ENCODE measurements around the gene AJM1.
A peak's percentile ranks its signal among the peaks of the same experiment; 100 is the strongest.
"Not testable (repeated sequence)": the region's sequence is repeated elsewhere in the genome, so short reads cannot be mapped to it uniquely, and the experiment has no call there.

Gene AJM1

GRCh38 chr9:136799079-136799853, 43.0 kb upstream of the AJM1 start:
- TF ChIP-seq, protein P1, sequence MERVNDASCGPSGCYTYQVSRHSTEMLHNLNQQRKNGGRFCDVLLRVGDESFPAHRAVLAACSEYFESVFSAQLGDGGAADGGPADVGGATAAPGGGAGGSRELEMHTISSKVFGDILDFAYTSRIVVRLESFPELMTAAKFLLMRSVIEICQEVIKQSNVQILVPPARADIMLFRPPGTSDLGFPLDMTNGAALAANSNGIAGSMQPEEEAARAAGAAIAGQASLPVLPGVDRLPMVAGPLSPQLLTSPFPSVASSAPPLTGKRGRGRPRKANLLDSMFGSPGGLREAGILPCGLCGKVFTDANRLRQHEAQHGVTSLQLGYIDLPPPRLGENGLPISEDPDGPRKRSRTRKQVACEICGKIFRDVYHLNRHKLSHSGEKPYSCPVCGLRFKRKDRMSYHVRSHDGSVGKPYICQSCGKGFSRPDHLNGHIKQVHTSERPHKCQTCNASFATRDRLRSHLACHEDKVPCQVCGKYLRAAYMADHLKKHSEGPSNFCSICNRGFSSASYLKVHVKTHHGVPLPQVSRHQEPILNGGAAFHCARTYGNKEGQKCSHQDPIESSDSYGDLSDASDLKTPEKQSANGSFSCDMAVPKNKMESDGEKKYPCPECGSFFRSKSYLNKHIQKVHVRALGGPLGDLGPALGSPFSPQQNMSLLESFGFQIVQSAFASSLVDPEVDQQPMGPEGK (CRISPR knock-in tag; IDR thresholded peaks at IDR 0.05; ENCODE audit: borderline replicate concordance): no peak
- TF ChIP-seq ZC3H10 (CRISPR knock-in tag; IDR thresholded peaks at IDR 0.05) (no peak), OSR1 (CRISPR knock-in tag; IDR thresholded peaks at IDR 0.05) (no peak), ZFP3 (CRISPR knock-in tag; IDR thresholded peaks at IDR 0.05) (no peak), ISL1 (CRISPR knock-in tag; IDR thresholded peaks at IDR 0.05) (no peak), ESRRG (CRISPR knock-in tag; IDR thresholded peaks at IDR 0.05) (no peak), SNAI2 (CRISPR knock-in tag; IDR thresholded peaks at IDR 0.05) (no peak), CSDC2 (CRISPR knock-in tag; IDR thresholded peaks at IDR 0.05) (no peak), ARNTL (CRISPR knock-in tag; IDR thresholded peaks at IDR 0.05; ENCODE audit: borderline replicate concordance, low read depth) (no peak), ZFP30 (CRISPR knock-in tag; IDR thresholded peaks at IDR 0.05) (no peak), ZNF565 (CRISPR knock-in tag; conservative IDR thresholded peaks at IDR 0.05; ENCODE audit: low read depth) (no peak), TOX (CRISPR knock-in tag; IDR thresholded peaks at IDR 0.05; ENCODE audit: borderline replicate concordance) (no peak), BACH2 (CRISPR knock-in tag; IDR thresholded peaks at IDR 0.05; ENCODE audit: borderline replicate concordance) (no peak), ZNF70 (CRISPR knock-in tag; IDR thresholded peaks at IDR 0.05) (no peak), TCF4 (CRISPR knock-in tag; IDR thresholded peaks at IDR 0.05; ENCODE audit: borderline replicate concordance) (no peak), GLIS3 (CRISPR knock-in tag; IDR thresholded peaks at IDR 0.05) (no peak)
- TF ChIP-seq, protein P2, sequence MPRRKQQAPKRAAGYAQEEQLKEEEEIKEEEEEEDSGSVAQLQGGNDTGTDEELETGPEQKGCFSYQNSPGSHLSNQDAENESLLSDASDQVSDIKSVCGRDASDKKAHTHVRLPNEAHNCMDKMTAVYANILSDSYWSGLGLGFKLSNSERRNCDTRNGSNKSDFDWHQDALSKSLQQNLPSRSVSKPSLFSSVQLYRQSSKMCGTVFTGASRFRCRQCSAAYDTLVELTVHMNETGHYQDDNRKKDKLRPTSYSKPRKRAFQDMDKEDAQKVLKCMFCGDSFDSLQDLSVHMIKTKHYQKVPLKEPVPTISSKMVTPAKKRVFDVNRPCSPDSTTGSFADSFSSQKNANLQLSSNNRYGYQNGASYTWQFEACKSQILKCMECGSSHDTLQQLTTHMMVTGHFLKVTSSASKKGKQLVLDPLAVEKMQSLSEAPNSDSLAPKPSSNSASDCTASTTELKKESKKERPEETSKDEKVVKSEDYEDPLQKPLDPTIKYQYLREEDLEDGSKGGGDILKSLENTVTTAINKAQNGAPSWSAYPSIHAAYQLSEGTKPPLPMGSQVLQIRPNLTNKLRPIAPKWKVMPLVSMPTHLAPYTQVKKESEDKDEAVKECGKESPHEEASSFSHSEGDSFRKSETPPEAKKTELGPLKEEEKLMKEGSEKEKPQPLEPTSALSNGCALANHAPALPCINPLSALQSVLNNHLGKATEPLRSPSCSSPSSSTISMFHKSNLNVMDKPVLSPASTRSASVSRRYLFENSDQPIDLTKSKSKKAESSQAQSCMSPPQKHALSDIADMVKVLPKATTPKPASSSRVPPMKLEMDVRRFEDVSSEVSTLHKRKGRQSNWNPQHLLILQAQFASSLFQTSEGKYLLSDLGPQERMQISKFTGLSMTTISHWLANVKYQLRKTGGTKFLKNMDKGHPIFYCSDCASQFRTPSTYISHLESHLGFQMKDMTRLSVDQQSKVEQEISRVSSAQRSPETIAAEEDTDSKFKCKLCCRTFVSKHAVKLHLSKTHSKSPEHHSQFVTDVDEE (CRISPR knock-in tag; IDR thresholded peaks at IDR 0.05): no peak
- TF ChIP-seq, protein P3, sequence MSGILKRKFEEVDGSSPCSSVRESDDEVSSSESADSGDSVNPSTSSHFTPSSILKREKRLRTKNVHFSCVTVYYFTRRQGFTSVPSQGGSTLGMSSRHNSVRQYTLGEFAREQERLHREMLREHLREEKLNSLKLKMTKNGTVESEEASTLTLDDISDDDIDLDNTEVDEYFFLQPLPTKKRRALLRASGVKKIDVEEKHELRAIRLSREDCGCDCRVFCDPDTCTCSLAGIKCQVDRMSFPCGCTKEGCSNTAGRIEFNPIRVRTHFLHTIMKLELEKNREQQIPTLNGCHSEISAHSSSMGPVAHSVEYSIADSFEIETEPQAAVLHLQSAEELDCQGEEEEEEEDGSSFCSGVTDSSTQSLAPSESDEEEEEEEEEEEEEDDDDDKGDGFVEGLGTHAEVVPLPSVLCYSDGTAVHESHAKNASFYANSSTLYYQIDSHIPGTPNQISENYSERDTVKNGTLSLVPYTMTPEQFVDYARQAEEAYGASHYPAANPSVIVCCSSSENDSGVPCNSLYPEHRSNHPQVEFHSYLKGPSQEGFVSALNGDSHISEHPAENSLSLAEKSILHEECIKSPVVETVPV (CRISPR knock-in tag; IDR thresholded peaks at IDR 0.05): no peak
- no peak for ATAC-seq

DNA sequence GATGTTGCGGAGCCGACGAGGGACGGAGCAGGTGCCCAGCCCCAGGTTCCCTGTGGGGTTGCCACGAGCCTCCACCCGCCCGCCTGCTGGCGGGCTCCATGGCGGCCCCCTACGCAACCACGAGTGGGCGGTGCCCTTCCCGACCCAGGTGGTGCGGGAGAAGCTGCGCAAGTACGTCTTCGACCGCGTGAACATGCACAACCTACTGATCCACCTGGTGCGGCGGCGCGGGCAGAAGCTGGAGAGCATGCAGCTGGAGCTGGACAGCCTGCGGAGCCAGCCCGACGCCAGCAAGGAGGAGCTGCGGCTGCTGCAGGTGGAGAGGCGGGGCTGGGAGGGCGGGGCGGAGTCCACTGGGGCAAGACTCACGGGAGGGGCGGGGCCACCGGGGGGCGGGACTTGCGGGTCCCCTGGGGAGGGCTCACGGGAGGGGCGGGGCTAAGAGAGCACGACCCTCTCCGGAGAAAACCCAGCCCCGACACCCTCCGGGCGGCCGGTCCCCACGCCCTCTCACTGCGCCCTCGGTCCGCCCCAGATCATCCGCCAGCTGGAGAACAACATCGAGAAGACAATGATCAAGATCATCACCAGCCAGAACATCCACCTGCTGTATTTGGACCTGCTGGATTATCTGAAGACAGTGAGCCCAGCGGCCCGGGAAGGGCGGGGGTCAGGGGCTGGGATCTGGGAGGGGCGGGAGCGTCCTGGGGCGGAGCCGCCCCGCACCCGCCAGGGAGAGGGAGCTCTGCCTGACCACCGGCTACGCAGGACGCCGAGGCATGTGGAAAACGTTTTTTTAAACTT, 42.2 kb upstream of the AJM1 start:
- peak; percentile 76 for ATAC-seq
- no peak for TF ChIP-seq ZFP30 (CRISPR knock-in tag; IDR thresholded peaks at IDR 0.05)

GRCh38 chr9:136802321-136802720, 40.0 kb upstream of the AJM1 start:
- TF ChIP-seq RARB (CRISPR knock-in tag; IDR thresholded peaks at IDR 0.05): no peak
- TF ChIP-seq POU6F1 (CRISPR knock-in tag; IDR thresholded peaks at IDR 0.05; ENCODE audit: borderline replicate concordance, low read depth): no peak
- TF ChIP-seq, protein P1 (CRISPR knock-in tag; IDR thresholded peaks at IDR 0.05; ENCODE audit: borderline replicate concordance): no peak
- no peak for TF ChIP-seq ZFP3 (CRISPR knock-in tag; IDR thresholded peaks at IDR 0.05)
- TF ChIP-seq, protein P3 (CRISPR knock-in tag; IDR thresholded peaks at IDR 0.05): no peak
- no peak for TF ChIP-seq OSR1 (CRISPR knock-in tag; IDR thresholded peaks at IDR 0.05)
- no peak for ATAC-seq

- not testable (repeated sequence) for ATAC-seq
Observed at GRCh38 chr9:136803009-136803550, 39.2 kb upstream of the AJM1 start.

All from SK-N-SH treated with all-trans-retinoic acid at 6 μM for 48 hours (cell line).